Measurements from ENCODE around the gene ISCA1.

DNA sequence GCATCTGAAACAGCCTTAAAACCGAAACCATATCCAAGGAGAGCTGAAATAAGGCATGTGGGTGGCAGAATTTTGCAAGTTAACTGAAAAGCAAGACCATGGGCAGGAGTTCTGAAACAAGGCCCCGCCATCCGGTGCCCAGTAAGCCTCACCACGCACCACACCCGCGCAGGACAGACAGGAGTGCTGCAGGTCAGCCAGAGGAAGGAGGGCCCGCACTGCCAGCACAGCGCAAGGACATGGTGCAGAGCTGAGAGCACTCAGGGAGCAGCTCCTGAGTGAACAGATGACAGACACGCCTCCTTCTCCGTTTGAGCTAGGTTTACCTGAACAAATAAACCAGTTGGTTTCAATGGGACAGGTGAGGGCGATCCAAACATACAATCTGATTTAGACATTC is 16.5 kb upstream of the ISCA1 start:
- TF ChIP-seq, protein P1, sequence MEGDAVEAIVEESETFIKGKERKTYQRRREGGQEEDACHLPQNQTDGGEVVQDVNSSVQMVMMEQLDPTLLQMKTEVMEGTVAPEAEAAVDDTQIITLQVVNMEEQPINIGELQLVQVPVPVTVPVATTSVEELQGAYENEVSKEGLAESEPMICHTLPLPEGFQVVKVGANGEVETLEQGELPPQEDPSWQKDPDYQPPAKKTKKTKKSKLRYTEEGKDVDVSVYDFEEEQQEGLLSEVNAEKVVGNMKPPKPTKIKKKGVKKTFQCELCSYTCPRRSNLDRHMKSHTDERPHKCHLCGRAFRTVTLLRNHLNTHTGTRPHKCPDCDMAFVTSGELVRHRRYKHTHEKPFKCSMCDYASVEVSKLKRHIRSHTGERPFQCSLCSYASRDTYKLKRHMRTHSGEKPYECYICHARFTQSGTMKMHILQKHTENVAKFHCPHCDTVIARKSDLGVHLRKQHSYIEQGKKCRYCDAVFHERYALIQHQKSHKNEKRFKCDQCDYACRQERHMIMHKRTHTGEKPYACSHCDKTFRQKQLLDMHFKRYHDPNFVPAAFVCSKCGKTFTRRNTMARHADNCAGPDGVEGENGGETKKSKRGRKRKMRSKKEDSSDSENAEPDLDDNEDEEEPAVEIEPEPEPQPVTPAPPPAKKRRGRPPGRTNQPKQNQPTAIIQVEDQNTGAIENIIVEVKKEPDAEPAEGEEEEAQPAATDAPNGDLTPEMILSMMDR (IDR thresholded peaks at IDR 0.05; ENCODE audit: insufficient read depth, low read length), result no peak
- TF ChIP-seq POLR2AphosphoS5 (IDR thresholded peaks at IDR 0.05; ENCODE audit: low read depth), result no peak
- no peak for TF ChIP-seq GABPA (IDR thresholded peaks at IDR 0.05; ENCODE audit: low read depth)
